Effector CD4-positive, alpha-beta T cell (primary cell): ENCODE measurements around the gene IFT27.
"Not testable (repeated sequence)": the region's sequence is repeated elsewhere in the genome, so short reads cannot be mapped to it uniquely, and the experiment has no call there.

ENCODE experiments used
- DNase-seq: peaks from one replicate; pipeline ENCODE4 v3.0.0-alpha.2; 2020

Gene IFT27

GRCh38 chr22:36764641-36765040, 11.3 kb downstream of the IFT27 start:
- DNase-seq: no peak

GRCh38 chr22:36764060-36764459, 11.9 kb downstream of the IFT27 start:
- no peak for DNase-seq

- DNase-seq: no peak
Measured at GRCh38 chr22:36763576-36763975, 12.3 kb downstream of the IFT27 start.

GRCh38 chr22:36762687-36763260, 13.1 kb downstream of the IFT27 start:
- no peak for DNase-seq

GRCh38 chr22:36761553-36762240, 14.2 kb downstream of the IFT27 start:
- no peak for DNase-seq

- DNase-seq: no peak
Measured at GRCh38 chr22:36760786-36761185, 15.1 kb downstream of the IFT27 start.

GRCh38 chr22:36759481-36760159, 16.3 kb downstream of the IFT27 start:
- no peak for DNase-seq

GRCh38 chr22:36758792-36759271, 17.1 kb downstream of the IFT27 start:
- DNase-seq: no peak

GRCh38 chr22:36757668-36758211, 18.2 kb downstream of the IFT27 start:
- peak; percentile 71 for DNase-seq

GRCh38 chr22:36756746-36757655, 18.9 kb downstream of the IFT27 start:
- no peak for DNase-seq

- DNase-seq: no peak
Measured at GRCh38 chr22:36756031-36756430, 19.9 kb downstream of the IFT27 start.

- DNase-seq: no peak
Measured at GRCh38 chr22:36755316-36755715, 20.6 kb downstream of the IFT27 start.

GRCh38 chr22:36754881-36755280, 21.0 kb downstream of the IFT27 start:
- not testable (repeated sequence) for DNase-seq

- DNase-seq: no peak
Measured at GRCh38 chr22:36753916-36754315, 22.0 kb downstream of the IFT27 start.

GRCh38 chr22:36753120-36753802, 22.7 kb downstream of the IFT27 start:
- DNase-seq: no peak

- DNase-seq: no peak
Measured at GRCh38 chr22:36746375-36746970, 29.4 kb downstream of the IFT27 start.

GRCh38 chr22:36745301-36745995, 30.5 kb downstream of the IFT27 start:
- DNase-seq: no peak

GRCh38 chr22:36744791-36745190, 31.1 kb downstream of the IFT27 start:
- DNase-seq: no peak

GRCh38 chr22:36744413-36744765, 31.5 kb downstream of the IFT27 start:
- DNase-seq: no peak

- DNase-seq: no peak
Measured at GRCh38 chr22:36743591-36744412, 32.1 kb downstream of the IFT27 start.
